Thyroid gland (tissue), 4 donors: ENCODE results near the gene SLC10A3.

Source experiments
- CTCF ChIP-seq, 6 experiments: fragments of 200-600 bp in 3 of 6; fragments of 450-650 bp in 3 of 6; sonication (generic) in 3 of 6; IDR thresholded peaks; one replicate each; pipeline ENCODE4 v1.5.1; 2016 to 2019; ENCODE audit warnings: antibody characterized with exemption in 6 of 6, mild to moderate bottlenecking in 2 of 6, inconsistent platforms in 1 of 6, moderate library complexity in 1 of 6
- POLR2A ChIP-seq, 2 donors: fragments of 450-650 bp; IDR thresholded peaks; one replicate each; pipeline ENCODE4 v1.6.1; 2017; ENCODE audit warnings: antibody characterized with exemption in 2 of 2, mild to moderate bottlenecking in 2 of 2, moderate library complexity in 1 of 2

DNA sequence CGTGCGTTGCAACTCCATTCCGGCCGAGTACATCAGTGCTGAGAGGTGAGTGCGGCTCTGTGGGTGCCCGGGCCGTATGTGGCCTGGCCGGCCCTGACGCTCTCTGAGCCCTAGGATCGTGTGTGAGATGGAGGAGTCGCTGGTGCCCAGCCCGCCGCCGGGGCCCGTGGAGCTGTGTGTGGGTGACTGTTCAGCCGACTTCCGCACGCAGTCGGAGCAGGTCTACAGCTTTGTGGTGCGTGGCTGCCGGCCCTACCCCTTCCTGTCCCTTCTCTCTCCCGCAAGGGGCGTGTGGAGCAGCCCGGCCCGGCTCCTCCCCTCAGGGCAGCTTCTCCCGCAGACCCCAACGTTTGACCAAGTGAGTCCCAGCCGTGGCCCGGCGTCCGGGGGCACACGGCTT is 24.4 kb downstream of the SLC10A3 start:
- TF ChIP-seq POLR2A (IDR thresholded peaks at IDR 0.05) (no peak), CTCF (IDR thresholded peaks at IDR 0.05) (no peak)
